Embryonic facial prominence (tissue), 1 donor: ENCODE results near the gene MAT2A.
A peak's percentile ranks its signal among the peaks of the same experiment; 100 is the strongest.

Experiments used
- DNase-seq: peaks from one replicate; pipeline ENCODE4 v3.0.0-alpha.2; 2016; ENCODE audit errors: extremely low spot score

Gene MAT2A

GRCh38 chr2:85538507-85539360 lies at the start of gene MAT2A:
Gene MAT2A, plus strand, starts transcription at chr2:85539168. Its CDS starts 120 bp downstream, at chr2:85539288.
- DNase-seq = peak; percentile 89

- no peak for DNase-seq
These were observed 47.9 kb upstream of the MAT2A start for GRCh38 chr2:85490861-85491755.

GRCh38 chr2:85496436-85496835 lies 42.5 kb upstream of the MAT2A start:
- no peak for DNase-seq

- DNase-seq = no peak
These were observed 40.9 kb upstream of the MAT2A start for GRCh38 chr2:85497944-85498630.

GRCh38 chr2:85501248-85501647 lies 37.7 kb upstream of the MAT2A start:
- DNase-seq = no peak

- DNase-seq = no peak
These were observed 36.2 kb upstream of the MAT2A start for GRCh38 chr2:85502720-85503119.

- no peak for DNase-seq
These were observed 35.7 kb upstream of the MAT2A start for GRCh38 chr2:85503168-85503850.

- no peak for DNase-seq
These were observed 34.9 kb upstream of the MAT2A start for GRCh38 chr2:85503851-85504777.

GRCh38 chr2:85504778-85505261 lies 34.1 kb upstream of the MAT2A start:
- no peak for DNase-seq

GRCh38 chr2:85505551-85506238 lies 33.3 kb upstream of the MAT2A start:
- no peak for DNase-seq

- no peak for DNase-seq
These were observed 32.2 kb upstream of the MAT2A start for GRCh38 chr2:85506768-85507181.

GRCh38 chr2:85511008-85511811 lies 27.8 kb upstream of the MAT2A start:
- DNase-seq = no peak

- DNase-seq = no peak
These were observed 24.6 kb upstream of the MAT2A start for GRCh38 chr2:85514323-85514722.

GRCh38 chr2:85516653-85517389 lies 22.1 kb upstream of the MAT2A start:
- DNase-seq = no peak

- no peak for DNase-seq
These were observed 16.8 kb upstream of the MAT2A start for GRCh38 chr2:85522090-85522647.

GRCh38 chr2:85523062-85523902 lies 15.7 kb upstream of the MAT2A start:
- DNase-seq = no peak

GRCh38 chr2:85523903-85524335 lies 15.0 kb upstream of the MAT2A start:
- no peak for DNase-seq
